NT2/D1 (cell line): ENCODE results near the gene DAPK1.

Source experiments
- SUZ12 ChIP-seq: IDR thresholded peaks from 2 replicates; pipeline ENCODE4 v1.6.1; 2011; ENCODE audit not compliant: insufficient read length, insufficient read depth; ENCODE audit errors: extremely low read depth
- YY1 ChIP-seq: IDR thresholded peaks from 2 replicates; pipeline ENCODE4 v1.6.1; 2011; ENCODE audit not compliant: insufficient read length, insufficient read depth
- ZNF274 ChIP-seq: IDR thresholded peaks from 2 replicates; pipeline ENCODE4 v1.6.1; 2011; ENCODE audit warnings: mild to moderate bottlenecking, low read depth, low read length

GRCh38 chr9:87731321-87731720 lies 233.7 kb downstream of the DAPK1 start:
- TF ChIP-seq ZNF274 (no peak), YY1 (no peak), SUZ12 (no peak)
